Heart right ventricle (tissue), 16 donors: ENCODE results near the gene SYT15. TPM values are rescaled to one million over a fixed set of nuclear protein-coding genes. Genes with fewer than 3 reads are reported as not detected.

Experiments
- ATAC-seq, 8 donors: fragments of 200-7000 bp; cut with Tn5 transposase; one replicate each; pipeline ENCODE4 v1.9.1; 2020; ENCODE audit warnings: mild to moderate bottlenecking in 8 of 8, moderate library complexity in 8 of 8, moderate number of reproducible peaks in 1 of 8
- DNase-seq, 2 donors: peaks; one replicate each; pipeline ENCODE4 v3.0.0-alpha.2; 2020
- H3K27ac ChIP-seq, 10 donors: fragments of 200-600 bp; sonication (generic) in 2 of 10; one replicate each; pipeline versions ENCODE4 v1.5.0 to v1.8.0; 2020 to 2022; ENCODE audit warnings: mild to moderate bottlenecking in 3 of 10
- H3K27me3 ChIP-seq, 7 donors: fragments of 200-600 bp; one replicate each; pipeline ENCODE4 v1.8.0; 2021 to 2022; ENCODE audit warnings: mild to moderate bottlenecking in 2 of 7
- H3K36me3 ChIP-seq, 9 donors: fragments of 200-600 bp; sonication (generic) in 1 of 9; one replicate each; pipeline versions ENCODE4 v1.5.0 to v1.8.0; 2020 to 2022; ENCODE audit warnings: mild to moderate bottlenecking in 2 of 9
- H3K4me1 ChIP-seq, 9 donors: fragments of 200-600 bp; sonication (generic) in 1 of 9; one replicate each; pipeline versions ENCODE4 v1.5.0 to v1.8.0; 2020 to 2022; ENCODE audit warnings: mild to moderate bottlenecking in 4 of 9
- H3K4me3 ChIP-seq, 10 donors: fragments of 200-600 bp; sonication (generic) in 2 of 10; one replicate each; pipeline versions ENCODE4 v1.5.0 to v1.8.0; 2020 to 2022; ENCODE audit warnings: mild to moderate bottlenecking in 7 of 10, moderate library complexity in 2 of 10
- H3K9me3 ChIP-seq, 11 donors: fragments of 200-600 bp in 10 of 11; sonication (generic) in 2 of 11; one replicate each; pipeline versions ENCODE4 v1.5.0 to v1.8.0; 2013 to 2022; ENCODE audit warnings: mild to moderate bottlenecking in 2 of 11, control low read depth in 1 of 11, moderate library complexity in 1 of 11
- CTCF ChIP-seq, 9 donors: fragments of 200-600 bp; sonication (generic) in 2 of 9; IDR thresholded peaks; one replicate each; pipeline versions ENCODE4 v1.5.0 to v1.8.0; 2021 to 2022; ENCODE audit warnings: antibody characterized with exemption in 9 of 9, mild to moderate bottlenecking in 5 of 9, moderate library complexity in 1 of 9
- WGBS, 2 donors: extraction: QIAGEN DNeasy Blood & Tissue Kit; methylation state at CpG; one replicate each; pipeline ENCODE4 v1.1.7; 2013; ENCODE audit warnings: inconsistent platforms in 1 of 2; 5-methylcytosine and 5-hydroxymethylcytosine counted together
- intact Hi-C, 10 donors: fragments of 100-400 bp; cut with DNase I; formaldehyde crosslinking; loops; one replicate each; pipeline versions ENCODE4 v1.11.1 to v1.14.2; 2022
- polyA plus RNA-seq, 2 donors: library from polyadenylated mRNA; stranded (reverse); fragments of 200-250 nt; gene quantifications; one replicate each; pipeline ENCODE4 v1.2.3, GENCODE V29; 2013
- total RNA-seq, 10 donors: library from RNA; stranded (reverse); fragmentation: NEBNext Ultra II Directional in 3 of 10; extraction: Animal tissue kit (Norgen Biotek cat#: 25700) in 3 of 10; gene quantifications; one replicate each; pipeline versions ENCODE4 v1.2.1 to v1.2.4, GENCODE V29; 2021 to 2023
- donor health status: Arrhythmogenic right ventricular cardiomyopathy.
- donor health status: ischemic (EF 13 %, LVEDD 7.1; RV severe dilation, severe dysfunction).
- donor health status: healthy with polysubstance abuse.
- donor health status: DM: no; HTN: yes; CAD: no.
- donor health status: DM: no; HTN: no; CAD: no.
- donor health status: ischemic (EF 25% LVEDD 6.9; RV normal size, moderate dysfunction).
- donor health status: ischemic (EF 25% LVEDD 5.7; RV mildly dilated, moderate dysfunction).
- donor health status: healthy.
- donor health status: DM: yes; HTN: yes; CAD: no.
- donor health status: Ischemic cardiomyopathy.
- donor health status: ischemic (EF 35%, LVEDD 5.7; RV mildly dilated, moderate dysfunction).
- donor health status: nonischemic (EF 11% LVEDD 7.7; RV severe dilation, severe dysfunction).
- donor health status: DM: yes; HTN: yes; CAD: no.
- donor health status: PGD.
- donor health status: ischemic (EF 29% LVEDD 5.4; RV normal size, mild dysfunction).
- donor health status: nonischemic (EF 23%, LVEDD 6.1; RV moderate dilation, normal function).

Gene SYT15
- total and polyA plus RNA-seq, 12 donors, result 0.87 to 4.1 (median 2.9) TPM

- ATAC-seq (no peak), DNase-seq (no peak)
- Histone ChIP-seq H3K27me3 (peaks cover 0 to 86% (median 47%) of the 10 kb centered on the region in 7 donors), H3K36me3 (no peaks in the 10 kb centered on the region), H3K27ac (no peak overlapping the region), H3K9me3 (no peaks in the 10 kb centered on the region), H3K4me3 (no peak overlapping the region), H3K4me1 (peaks cover 0 to 6% (median 3%) of the 10 kb centered on the region in 9 donors)
- no peak for TF ChIP-seq CTCF (IDR thresholded peaks at IDR 0.05)
- intact Hi-C loops, result no loop called here
- 90 to 92% methylated on average over 6 of the region's 6 CpGs for WGBS, 2 donors
Measured at GRCh38 chr10:46536171-46536570, 42.8 kb upstream of the SYT15 start.

- TF ChIP-seq CTCF (IDR thresholded peaks at IDR 0.05), result no peak
- intact Hi-C loops, result no loop called here
- Histone ChIP-seq H3K27ac (no peak overlapping the region), H3K36me3 (no peaks in the 10 kb centered on the region), H3K4me3 (no peak overlapping the region), H3K27me3 (peaks cover 0 to 84% (median 51%) of the 10 kb centered on the region in 7 donors), H3K4me1 (peaks cover 0 to 8% (median 4%) of the 10 kb centered on the region in 9 donors), H3K9me3 (no peaks in the 10 kb centered on the region)
- ATAC-seq, result peak in 1 of 8 donors; percentile 9
- 84 to 86% methylated on average over 5 of the region's 5 CpGs for WGBS, 2 donors
- no peak for DNase-seq
Measured at GRCh38 chr10:46536781-46537180, 42.1 kb upstream of the SYT15 start.

GRCh38 chr10:46537309-46537708 is 41.6 kb upstream of the SYT15 start:
- no peak for ATAC-seq
- no peak for DNase-seq
- no peaks in the 10 kb centered on the region for H3K36me3 ChIP-seq
- peaks cover 0 to 8% (median 4%) of the 10 kb centered on the region in 9 donors for H3K4me1 ChIP-seq
- H3K27me3 ChIP-seq, result peaks cover 0 to 79% (median 56%) of the 10 kb centered on the region in 7 donors
- TF ChIP-seq CTCF (IDR thresholded peaks at IDR 0.05), result no peak
- intact Hi-C loops, result no loop called here
- WGBS, 2 donors, result 69 to 76% methylated on average over 5 of the region's 5 CpGs
- no peaks in the 10 kb centered on the region for H3K9me3 ChIP-seq
- no peak overlapping the region for H3K27ac ChIP-seq
- H3K4me3 ChIP-seq, result no peak overlapping the region

- DNase-seq, result no peak
- H3K9me3 ChIP-seq, result no peaks in the 10 kb centered on the region
- intact Hi-C loops, result no loop called here
Measured at GRCh38 chr10:46538155-46538554, 40.8 kb upstream of the SYT15 start.

More at GRCh38 chr10:46538155-46538554, 40.8 kb upstream of the SYT15 start:
- H3K27me3 ChIP-seq, result peaks cover 0 to 79% (median 60%) of the 10 kb centered on the region in 7 donors
- TF ChIP-seq CTCF (IDR thresholded peaks at IDR 0.05), result no peak
- no peak overlapping the region for H3K4me3 ChIP-seq
- no peak overlapping the region for H3K27ac ChIP-seq
- ATAC-seq, result no peak
- H3K4me1 ChIP-seq, result peaks cover 0 to 8% (median 4%) of the 10 kb centered on the region in 9 donors
- 89 to 93% methylated on average over 5 of the region's 5 CpGs for WGBS, 2 donors
- H3K36me3 ChIP-seq, result no peaks in the 10 kb centered on the region
